AG04449 (cell line): ENCODE data around the gene PPP1CA.
A peak's percentile ranks its signal among the peaks of the same experiment; 100 is the strongest.

Source experiments
- CTCF ChIA-PET: fragments of 350-600 bp; formaldehyde crosslinking; extraction: SDS; loops from one replicate; lab custom pipeline; 2021; ENCODE audit warnings: antibody characterized with exemption; lab: Yijun Ruan, JAX
- POLR2A ChIA-PET: fragments of 400-600, 350-600 bp; formaldehyde crosslinking; extraction: SDS; loops from one replicate; lab custom pipeline; 2020; ENCODE audit warnings: antibody characterized with exemption, inconsistent platforms; lab: Yijun Ruan, JAX
- DNase-seq: peaks from one replicate; pipeline ENCODE4 v3.0.0-alpha.2; 2010; ENCODE audit warnings: low read depth, low spot score
- H3K4me3 ChIP-seq: 2 replicates; pipeline ENCODE4 v1.5.1; 2011; ENCODE audit warnings: low read depth, mild to moderate bottlenecking, control low read depth, low read length
- CTCF ChIP-seq: IDR thresholded peaks from one replicate; pipeline ENCODE4 v1.5.1; 2011; ENCODE audit warnings: mild to moderate bottlenecking, moderate library complexity, low read length, control low read depth, inconsistent platforms; ENCODE audit not compliant: insufficient read depth; ENCODE audit errors: missing control alignments

Gene PPP1CA

DNA sequence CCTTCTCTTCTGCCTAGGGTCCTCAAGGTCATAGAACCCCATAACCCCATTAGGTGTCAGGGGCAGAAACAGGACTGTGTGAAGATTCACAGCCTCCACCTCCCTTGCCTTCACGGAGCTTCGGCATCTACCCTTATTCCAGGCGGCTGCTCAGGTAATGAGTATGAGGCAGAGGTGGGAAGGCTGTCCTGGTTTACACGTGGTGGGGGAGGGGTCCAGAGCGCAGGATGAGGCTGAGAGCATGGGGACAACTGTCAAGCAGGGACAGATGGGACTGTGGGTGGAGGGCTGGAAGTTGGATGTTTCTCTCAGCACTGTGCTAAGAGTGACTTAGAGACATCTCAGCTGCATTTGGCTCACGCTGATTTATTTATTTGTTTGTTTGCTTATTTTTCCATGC is 14.1 kb downstream of the PPP1CA start:
- TF ChIP-seq CTCF = no peak
- CTCF ChIA-PET = interaction anchor here (1.0 to 47.5 kb wide), 6 partner anchors 7 to 124 kb away, joined by 4 to 2108 read pairs (median 238); partner anchors contain the start of genes CLCF1, GRK2, POLD4 and PPP1CA
- POLR2A ChIA-PET = interaction anchor here (0.8 kb wide), 1 partner anchor 34 kb away, joined by 3 read pairs; no protein-coding TSS in a partner anchor
- no peak for DNase-seq
- no peak overlapping the region for H3K4me3 ChIP-seq

GRCh38 chr11:67387069-67387468 is 14.6 kb downstream of the PPP1CA start:
- POLR2A ChIA-PET = interaction anchor here (0.8 kb wide), 1 partner anchor 33 kb away, joined by 3 read pairs; no protein-coding TSS in a partner anchor
- CTCF ChIA-PET = interaction anchor here (0.9 to 47.5 kb wide), 8 partner anchors 6 to 124 kb away, joined by 3 to 2108 read pairs (median 132); partner anchors contain the start of genes CLCF1, GRK2, POLD4 and PPP1CA
- no peak for DNase-seq
- TF ChIP-seq CTCF = no peak
- no peak overlapping the region for H3K4me3 ChIP-seq

DNA sequence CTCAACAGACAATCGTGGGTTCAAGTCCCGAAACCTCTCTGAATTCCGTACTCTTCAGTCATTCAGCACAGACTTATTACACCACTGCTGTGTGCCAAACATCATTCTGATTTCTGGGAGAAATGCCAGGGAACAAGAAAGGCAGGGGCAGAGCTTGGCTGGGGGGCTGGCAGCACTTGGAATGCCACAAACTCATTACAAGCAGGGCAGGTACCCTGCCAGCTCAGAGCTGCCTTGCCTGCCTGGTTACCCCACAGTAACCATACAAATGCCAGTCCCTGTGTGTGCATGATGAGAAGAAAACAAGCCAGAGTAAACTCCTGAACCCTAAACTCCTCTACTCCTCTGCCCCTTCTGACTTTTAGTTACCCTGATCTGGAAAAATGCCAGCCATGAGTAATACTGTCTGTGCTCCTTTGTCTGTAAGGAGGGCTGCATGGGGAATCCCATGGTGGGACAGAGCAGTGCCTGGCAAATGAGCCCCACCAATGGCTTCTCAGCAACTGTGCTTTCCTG is 16.7 kb downstream of the PPP1CA start:
- CTCF ChIA-PET = interaction anchor here (0.9 to 47.5 kb wide), 6 partner anchors 4 to 122 kb away, joined by 5 to 2108 read pairs (median 238); partner anchors contain the start of genes CLCF1, POLD4, PPP1CA and RAD9A
- no peak overlapping the region for H3K4me3 ChIP-seq
- no peak for TF ChIP-seq CTCF
- no peak for DNase-seq
- POLR2A ChIA-PET = interaction anchor here (0.6 to 1.3 kb wide), 3 partner anchors 31 to 33 kb away, joined by 3 to 4 read pairs (median 3); partner anchors contain the start of gene POLD4

- TF ChIP-seq CTCF = peak; percentile 94
- no peak for DNase-seq
- POLR2A ChIA-PET = interaction anchor here (0.6 to 1.5 kb wide), 9 partner anchors 9 to 84 kb away, joined by 3 to 10 read pairs (median 5); partner anchors contain the start of genes CLCF1, POLD4 and RAD9A
- CTCF ChIA-PET = interaction anchor here (0.6 to 47.5 kb wide), 28 partner anchors 2 to 327 kb away, joined by 3 to 2108 read pairs (median 4); partner anchors contain the start of genes AIP, ANKRD13D, CDK2AP2 and CLCF1
- H3K4me3 ChIP-seq = no peak overlapping the region
Measured at GRCh38 chr11:67382276-67383136, 19.2 kb downstream of the PPP1CA start.

- H3K4me3 ChIP-seq = no peak overlapping the region
Measured at GRCh38 chr11:67381244-67381972, 20.2 kb downstream of the PPP1CA start.

More at GRCh38 chr11:67381244-67381972, 20.2 kb downstream of the PPP1CA start:
- POLR2A ChIA-PET = interaction anchor here (0.7 to 2.9 kb wide), 5 partner anchors 8 to 83 kb away, joined by 3 to 17 read pairs (median 6); partner anchors contain the start of genes CLCF1 and POLD4
- TF ChIP-seq CTCF = no peak
- CTCF ChIA-PET = interaction anchor here (0.8 to 47.5 kb wide), 21 partner anchors 1 to 325 kb away, joined by 3 to 2108 read pairs (median 8); partner anchors contain the start of genes ANKRD13D, CLCF1, GRK2 and POLD4
- DNase-seq = no peak
